CD1c-positive myeloid dendritic cell (primary cell): ENCODE results near the gene UTF1.

Source experiments
- DNase-seq: peaks from one replicate; pipeline ENCODE4 v3.0.0-alpha.2; 2016; ENCODE audit errors: extremely low spot score

UTF1 gene

DNA sequence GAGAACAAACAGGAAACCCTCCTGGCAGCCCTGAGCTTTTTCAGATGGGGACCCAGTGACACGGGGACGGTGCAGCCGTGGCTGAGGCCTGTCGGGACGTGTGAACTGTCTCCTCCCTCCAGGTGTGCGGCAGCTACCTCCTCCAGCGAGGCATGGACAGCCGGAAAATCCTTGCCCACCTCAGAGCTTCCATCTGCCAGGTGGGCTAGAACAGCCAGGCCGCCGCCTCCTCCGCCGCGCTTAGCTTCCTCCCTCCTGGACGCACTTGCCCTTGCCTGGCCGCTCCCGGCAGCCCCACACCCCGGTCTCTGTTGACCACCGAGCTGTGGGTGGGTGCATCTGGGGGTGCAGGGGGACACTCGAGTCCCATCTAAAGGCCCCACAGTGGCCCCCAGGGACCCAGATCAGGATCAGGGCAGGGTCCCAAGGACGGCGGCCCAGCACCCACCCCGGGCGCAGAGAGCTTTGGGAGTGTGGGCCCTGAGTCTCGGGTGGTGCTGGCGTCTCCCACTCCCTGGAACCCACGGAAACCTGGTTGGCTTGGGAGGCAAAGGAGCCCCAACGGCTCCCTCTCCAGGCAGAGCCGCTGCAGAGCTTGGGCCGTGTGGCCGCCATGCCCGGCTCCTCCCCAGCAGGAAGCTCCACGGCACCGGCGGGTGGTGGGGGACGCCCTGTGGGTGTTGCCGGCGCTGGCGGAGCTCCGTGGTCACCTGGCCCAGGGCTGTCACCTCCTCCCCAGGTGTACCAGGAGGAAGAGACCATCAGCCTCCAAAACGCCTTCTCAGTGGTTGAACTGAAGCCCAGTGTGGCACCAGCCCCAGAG, 32.9 kb upstream of the UTF1 start:
- DNase-seq, result no peak

DNA sequence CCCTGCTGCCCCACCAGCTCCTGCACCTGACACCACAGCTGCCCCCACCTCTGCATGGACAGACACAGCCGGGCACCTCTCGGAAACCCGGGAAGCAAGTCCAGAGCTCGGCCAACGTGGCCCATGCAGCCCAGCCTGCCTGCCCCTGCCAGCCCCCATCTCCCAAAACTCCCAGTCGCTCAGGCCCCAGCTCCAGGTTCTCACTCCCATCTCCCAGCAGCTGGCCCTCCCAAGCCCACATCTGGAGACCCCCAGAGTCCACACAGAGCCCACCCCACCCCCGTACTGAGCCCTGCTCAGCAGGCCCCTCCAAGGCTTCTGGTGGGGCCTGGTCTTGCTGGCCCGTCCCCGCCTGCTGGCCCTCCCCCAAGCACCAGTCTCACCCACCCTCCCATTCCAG, 32.2 kb upstream of the UTF1 start:
- no peak for DNase-seq

DNA sequence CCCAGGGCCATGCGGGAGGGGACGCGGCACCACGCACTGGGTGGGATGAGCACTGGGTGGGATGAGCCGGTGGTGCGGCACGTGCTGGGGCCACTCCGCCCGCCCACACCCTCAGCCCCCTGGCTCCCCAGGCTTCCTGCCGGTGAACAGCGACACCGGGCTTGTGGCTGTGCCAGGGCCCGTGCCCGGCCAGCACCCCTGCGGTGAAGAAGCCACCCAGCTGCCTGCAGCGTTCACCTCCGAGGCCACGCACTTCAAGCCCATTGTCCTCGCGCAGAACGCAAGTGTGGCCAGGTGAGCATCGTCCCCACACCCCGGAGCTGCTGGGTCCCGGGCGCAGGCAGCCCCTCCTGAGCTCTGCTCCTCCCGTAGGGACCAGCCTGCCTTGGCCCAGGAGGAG, 31.8 kb upstream of the UTF1 start:
- no peak for DNase-seq

DNA sequence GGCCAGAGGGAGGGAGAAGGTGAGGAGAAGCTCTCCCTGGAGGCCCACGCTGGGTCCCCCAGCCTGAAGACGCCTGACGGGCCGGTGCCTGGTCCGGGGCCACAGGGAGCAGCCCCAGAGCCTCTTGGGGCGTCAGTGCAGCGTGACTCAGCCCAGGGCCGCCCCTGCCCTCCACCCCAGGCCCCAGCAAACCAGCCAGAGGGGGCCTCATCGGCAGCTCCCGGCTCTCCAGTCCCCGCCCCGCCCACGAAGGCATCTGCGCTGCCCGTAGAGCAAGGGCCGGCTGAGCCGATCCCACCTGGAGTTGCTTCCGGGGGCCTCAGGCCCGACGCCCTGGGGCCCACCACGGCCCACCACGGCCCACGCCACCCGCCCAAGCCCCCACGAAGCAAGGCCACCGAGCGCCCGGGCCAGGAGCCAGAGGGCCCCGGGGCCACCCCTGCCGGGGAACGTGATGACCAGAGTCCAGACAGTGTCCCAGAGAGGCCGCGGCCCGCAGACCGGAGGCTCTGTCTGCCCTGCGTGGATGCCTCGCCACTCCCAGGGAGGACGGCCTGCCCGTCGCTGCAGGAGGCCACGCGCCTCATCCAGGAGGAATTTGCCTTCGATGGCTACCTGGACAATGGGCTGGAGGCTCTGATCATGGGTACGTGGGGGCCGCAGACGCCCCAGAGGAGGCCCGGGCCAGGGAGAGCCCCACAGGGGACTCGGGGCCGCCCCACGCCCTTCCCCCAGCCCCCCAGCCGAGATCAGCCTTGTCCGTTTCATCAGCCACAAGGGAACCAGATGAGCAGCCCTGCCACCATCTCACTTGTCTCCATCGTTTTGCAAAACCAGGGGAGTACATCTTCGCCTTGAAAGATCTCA, 31.2 kb upstream of the UTF1 start:
- DNase-seq, result no peak

DNA sequence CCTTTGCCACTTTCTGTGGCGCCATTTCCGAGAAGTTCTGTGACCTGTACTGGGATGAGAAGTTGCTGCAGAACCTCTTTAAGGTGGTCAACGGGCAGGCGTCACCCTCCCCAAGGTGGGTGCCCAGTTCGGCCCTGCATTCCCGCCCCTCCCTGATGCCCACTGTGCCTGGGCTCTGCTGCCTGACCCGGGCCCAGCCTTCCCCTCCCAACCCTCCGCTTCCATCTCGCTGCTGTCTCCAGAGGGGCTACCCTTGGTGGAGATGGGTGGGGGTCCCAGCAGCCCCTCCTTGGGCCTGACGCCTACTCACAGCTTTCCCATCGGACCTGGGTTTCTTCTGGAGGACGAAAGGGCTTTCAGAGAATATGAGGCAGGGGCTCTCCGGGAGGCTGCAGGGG, 30.5 kb upstream of the UTF1 start:
- DNase-seq, result no peak

DNA sequence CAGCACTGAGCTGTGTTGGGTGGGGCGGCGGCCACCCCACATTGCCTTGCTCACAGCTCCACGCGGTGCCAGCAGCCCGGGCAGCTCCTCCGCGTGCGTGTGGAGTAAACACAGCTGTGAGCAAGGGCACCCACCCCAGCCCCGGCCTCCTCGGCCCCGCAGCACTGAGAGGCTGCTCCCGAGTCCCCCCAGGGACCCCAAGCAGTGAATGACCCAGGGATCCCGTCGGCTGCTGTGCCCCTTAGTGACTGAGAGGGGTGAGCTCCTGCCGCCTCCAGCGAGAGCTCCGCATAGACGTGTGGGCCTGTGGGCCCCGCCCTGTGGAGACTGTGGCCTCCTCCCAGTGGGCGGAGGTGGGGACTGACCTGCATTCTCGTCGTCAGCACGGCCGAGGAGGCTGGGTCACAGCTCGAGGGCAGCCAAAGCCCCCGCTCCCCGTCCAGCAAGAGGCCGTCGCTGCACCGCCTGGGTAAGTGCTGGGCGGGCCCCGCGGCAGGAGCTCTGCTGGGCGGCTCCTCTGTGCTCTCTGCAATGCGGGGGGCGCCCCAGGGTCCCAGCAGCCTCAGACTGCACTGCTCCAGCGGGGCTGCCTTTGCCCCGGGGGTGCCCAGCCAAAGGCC, 29.9 kb upstream of the UTF1 start:
- no peak for DNase-seq

DNA sequence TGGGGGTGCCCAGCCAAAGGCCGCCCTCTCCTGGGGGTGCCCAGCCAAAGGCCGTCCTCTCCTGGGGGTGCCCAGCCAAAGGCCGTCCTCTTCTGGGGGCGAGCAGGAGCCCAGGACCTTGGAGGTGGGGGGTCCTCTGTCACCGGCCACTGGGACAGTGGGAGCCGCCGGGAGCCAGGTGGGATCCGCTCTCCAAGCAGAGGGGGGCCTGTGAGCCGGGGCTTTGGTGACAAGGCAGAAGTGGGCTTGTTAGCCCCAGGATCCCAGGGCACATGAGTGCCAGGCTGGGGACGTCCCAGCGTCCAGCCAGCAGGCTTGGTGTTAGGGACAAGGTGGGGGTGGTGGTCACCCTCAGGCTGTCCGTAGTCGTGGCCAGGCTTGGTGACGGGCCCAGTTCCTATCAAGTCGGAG, 29.4 kb upstream of the UTF1 start:
- no peak for DNase-seq

DNA sequence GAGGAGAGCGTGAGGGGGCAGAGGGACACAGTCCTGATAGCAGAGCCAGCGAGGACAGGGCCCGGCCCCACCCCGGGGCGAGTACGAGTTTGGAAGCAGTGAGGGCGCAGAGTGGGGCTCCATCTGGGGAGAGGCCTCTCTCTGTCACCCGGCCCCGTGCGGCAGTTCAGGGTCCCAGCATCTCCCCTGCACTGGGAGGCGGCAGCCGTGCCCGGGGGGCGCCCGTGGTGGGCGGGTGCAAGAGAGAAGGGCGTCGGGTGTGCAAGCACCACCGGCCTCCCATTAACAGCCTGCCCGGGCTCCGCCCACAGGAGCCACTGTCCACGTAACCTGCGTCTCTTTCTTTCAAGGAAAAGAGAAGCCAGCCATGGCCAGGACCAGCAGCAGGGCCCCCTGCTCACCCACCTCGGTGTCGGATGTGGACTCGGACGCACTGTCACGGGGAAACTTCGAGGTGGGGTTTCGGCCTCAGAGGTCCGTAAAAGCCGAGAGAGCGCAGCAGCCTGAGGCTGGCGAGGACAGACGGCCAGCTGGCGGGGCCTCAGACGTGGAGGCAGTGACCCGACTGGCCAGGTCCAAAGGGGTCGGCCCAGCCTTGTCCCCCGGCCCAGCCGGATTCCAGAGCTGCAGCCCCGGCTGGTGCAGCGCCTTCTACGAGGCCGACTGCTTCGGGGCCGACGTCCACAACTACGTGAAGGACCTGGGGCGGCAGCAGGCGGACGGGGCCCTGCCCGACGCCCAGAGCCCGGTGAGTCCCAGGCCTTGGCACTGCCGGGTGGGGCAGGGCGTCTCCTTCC, 28.7 kb upstream of the UTF1 start:
- no peak for DNase-seq

DNA sequence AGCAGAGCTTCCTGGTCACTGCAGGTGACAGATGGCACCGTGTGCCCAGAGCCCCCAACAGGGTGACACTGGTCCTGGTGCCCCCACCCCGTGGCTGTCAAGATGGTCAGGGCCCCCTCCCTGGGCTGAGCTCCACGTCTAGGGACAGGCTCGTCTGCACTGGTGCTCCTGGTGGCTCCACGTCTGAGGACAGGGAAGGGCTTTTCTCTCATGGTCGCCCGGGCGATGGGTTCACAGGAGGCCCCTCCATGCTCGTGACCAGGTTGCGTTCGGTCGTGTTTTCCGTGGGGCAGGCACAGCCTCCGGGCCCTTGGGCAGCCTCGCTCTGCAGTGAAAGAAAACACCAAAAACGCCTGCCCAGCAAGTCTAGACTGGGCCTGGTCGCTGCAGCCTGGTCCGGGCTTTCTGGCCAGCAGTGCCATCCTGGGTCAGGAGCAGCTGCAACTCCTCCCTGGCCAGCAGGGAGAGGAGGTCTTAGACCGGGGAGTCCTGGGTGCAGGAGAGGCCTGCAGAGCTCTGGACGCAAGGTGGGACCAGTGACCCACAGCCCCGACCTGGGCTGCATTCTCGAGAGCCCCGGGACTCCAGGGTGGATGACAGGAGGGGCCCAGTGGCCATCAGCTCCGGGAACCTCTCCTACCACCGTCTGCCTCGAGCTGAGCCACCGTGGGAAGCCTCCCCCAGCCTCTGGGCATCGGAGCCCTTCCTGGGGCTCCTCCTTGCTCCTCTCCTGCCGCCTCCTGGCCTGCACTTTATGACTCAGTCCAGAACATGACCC, 27.9 kb upstream of the UTF1 start:
- no peak for DNase-seq

DNA sequence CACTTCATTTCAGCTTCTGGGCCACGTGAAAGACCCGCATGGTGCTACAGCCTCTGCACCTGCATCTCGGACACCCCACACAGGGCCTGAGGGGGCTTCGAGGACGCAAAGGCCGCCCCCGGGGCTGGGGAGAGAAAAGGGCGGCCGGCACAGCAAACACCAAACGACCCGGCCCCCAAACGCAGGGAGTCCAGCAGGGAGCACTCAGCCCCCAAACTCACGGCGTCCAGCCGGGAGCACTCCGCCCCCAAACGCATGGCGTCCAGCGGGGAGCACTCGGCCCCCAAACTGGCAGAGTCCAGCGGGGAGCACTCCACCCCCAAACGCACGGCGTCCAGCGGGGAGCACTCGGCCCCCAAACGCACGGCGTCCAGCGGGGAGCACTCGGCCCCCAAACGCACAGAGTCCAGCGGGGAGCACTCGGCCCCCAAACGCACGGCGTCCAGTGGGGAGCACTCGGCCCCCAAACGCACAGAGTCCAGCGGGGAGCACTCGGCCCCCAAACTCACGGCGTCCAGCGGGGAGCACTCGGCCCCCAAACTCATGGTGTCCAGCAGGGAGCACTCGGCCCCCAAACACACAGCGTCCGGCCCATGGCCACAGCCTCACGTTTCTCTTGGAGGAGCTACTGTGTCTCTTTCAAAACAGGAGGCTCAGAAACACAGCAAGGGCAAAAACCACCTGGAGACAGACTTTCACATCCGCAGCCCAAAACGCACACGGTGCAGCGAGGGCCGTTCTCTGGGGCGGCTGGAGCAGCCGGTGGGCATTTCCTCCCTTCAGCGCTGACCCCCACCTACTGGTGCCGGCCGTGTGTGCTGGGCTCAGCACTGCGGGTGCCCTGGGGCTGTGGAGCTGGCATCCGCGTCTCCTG, 27.0 kb upstream of the UTF1 start:
- no peak for DNase-seq

DNA sequence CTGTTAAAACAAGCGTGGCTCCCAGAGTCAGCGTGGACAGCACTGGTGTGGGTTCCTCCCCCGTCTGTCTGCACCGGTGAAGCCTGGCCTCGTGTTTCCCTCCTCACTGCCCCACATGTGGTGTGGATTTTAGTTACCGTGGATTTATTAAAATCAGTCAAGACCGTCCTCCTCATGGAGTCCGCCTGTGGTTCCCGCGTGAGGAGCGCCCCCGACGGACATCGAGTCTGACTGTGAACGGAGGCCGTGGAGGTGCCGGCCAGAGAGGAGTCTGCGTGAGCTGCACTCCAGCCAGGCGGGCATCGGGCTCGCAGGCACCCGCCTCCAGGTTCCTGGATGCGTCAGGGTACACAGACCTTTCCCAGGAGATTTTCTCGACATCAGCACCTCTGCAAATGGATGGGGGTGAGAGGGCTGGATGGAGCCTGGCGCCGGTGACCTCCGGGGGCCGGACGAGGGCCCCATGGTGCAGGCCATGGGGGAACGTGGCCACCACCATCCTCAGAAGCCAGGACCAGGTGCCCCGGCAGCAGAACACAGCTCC, 26.3 kb upstream of the UTF1 start:
- DNase-seq, result no peak

DNA sequence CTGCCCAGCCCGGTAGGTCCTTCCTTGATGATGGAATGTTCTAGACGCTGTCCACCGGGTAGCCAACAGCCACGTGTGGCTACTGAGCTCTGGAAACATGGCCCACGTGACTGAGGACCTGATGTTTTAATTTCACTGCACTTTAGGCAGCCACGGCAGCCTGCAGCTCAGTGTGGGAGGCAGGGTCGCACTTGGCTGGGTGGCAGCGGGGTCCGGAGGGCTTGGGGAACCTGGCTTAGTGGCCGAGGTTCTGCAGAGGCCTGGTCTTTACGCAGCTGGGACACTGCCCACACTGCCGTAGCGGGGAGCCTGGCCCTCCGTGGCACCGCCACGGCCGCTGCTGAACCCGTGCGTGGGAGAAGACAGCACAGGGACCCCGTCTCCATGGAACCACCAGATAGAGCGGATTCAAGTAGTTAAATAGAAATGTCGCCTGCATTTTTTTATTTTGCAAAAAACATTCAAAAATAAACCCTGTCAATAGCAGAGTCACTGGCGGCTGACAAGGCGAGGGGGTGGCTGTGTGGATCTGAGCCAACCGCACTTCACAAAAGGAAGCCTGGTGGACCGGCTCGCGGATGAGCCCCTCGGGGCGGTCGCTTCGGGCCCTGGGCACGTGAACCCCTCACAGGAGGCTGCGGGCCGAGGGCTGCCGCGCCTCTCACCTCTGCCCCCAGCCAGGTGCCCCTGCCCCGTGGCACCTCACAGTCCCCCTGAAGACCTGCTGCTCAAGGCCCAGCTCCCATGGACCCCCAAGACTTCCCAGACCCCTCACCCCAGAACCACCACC, 25.6 kb upstream of the UTF1 start:
- DNase-seq, result no peak

DNA sequence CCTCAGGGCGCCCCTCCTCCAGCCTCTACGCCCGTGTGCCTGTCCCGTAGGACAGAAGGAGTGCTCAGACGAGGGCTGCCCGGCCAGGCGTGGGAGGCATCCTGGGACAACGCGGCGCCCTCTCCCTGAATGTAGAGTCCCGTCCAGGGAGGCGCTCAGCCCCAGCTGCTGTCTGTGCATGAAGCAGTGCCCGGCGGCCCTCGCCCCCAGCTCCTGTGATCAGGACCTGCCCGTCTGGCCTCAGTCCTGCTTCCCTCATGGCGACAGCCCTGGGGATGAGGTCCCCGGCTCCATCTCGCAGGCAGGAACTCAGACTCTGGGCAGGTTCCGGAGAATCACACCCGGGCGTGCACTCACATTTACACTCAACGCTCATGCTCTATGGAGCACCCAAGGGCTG, 24.9 kb upstream of the UTF1 start:
- DNase-seq, result no peak

DNA sequence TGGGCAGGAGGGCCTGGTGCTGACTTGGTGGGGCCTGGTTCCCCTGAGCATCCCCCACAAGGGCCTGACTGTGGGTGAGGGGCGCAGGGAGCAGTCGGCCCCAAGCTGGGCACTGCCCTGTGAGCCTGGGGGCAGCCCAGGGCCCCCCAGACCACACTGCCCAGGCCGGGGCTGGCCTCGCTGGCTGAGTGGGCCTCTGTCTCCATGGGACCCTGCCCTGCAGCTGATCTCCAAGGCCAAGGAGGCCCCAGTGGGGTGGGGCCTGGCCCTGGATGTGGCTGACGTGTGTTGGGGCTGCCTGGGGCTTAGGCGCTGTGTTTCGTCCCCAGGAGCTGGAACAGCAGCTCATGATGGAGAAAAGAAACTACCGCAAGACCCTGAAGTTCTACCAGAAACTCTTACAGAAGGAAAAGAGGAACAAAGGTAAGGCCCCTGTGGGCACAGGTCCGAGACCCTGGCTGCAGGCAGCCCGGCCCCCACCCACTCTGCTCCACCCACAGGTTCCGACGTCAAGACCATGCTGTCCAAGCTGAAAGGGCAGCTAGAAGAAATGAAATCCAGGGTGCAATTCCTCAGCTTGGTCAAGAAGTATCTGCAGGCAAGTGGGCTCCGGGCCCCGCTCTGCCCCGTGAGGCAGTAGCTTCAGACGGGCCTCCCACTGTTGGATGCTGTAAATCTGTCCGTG, 23.5 kb upstream of the UTF1 start:
- no peak for DNase-seq

DNA sequence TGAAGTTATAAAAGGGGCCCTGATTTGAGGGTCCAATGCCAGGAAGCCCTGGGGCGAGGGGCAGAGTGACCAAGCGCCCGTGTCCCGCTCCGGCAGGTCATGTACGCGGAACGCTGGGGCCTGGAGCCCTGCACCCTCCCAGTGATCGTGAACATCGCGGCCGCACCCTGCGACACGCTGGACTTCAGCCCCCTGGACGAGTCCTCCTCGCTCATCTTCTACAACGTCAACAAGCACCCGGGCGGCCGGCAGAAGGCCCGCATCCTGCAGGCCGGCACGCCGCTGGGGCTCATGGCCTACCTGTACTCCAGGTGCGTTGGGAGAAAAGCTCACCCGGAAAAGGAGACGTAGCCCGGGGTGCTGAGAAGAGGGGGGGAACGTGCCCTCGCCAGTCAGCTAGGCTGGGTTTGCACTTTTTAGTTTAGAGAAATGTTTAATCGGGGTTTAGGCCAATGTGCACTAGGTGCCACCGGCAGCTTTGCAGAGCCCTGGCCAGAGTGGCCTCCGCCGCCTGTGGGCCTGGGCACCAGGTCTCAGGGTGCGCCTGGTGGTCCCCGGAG, 22.9 kb upstream of the UTF1 start:
- no peak for DNase-seq

DNA sequence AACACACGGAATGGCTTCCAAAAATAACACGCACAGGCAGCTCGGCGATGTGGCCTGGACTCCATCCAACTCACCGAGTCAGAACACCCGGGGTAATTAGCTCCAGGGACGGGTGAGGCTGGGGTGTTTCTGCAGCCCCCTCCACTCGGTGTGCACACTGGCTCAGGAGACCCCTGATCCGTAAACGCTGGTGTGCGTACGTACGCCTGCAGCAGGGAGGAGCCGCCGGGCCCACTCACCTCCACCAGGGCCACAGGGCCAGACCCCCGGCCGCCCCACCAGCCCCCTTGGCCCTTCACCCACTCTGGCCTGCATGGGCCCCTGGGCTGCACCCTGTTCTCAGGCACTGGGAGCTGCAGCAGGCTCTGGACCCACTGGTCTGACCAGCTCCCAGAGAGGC, 22.4 kb upstream of the UTF1 start:
- no peak for DNase-seq

DNA sequence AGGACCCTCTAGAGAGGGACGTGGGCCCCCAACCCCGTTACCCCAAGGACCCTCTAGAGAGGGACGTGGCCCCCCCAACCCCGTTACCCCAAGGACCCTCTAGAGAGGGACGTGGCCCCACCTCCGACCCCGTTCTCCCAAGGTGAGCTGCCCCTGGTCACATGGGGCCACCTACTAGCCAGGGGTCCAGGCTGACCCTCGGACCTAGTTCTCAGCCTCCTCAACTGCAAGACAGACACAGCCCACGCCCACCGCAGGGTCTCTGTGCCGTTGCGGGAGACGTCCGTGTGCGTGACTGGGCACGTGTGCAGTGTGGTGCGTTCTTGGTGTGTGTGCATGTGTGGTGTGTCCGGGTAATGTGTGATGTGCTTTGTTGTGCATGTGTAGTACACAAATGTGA, 21.6 kb upstream of the UTF1 start:
- no peak for DNase-seq

DNA sequence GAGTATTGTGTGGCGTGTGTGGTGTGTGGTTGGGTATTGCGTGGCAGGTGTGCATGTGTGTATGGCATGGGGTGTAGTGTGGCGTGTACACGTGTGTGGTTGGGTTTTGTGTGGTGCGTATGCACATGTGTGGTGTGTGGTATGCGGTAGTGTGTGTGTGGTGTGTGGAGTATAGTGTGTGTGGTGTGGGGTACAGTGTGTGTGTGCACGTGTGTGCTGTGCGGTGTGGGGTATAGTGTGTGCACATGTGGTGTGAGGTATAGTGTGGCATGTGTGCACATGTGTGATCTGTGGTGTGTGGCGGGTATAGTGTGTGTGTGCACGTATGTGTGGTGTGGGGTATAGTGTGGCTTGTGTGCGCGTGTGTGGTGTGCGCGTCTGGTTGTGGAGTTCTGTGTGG, 20.9 kb upstream of the UTF1 start:
- DNase-seq, result no peak
